SJSA1 (cell line): ENCODE measurements around the gene FRMD3. TPM values are rescaled to one million over a fixed set of nuclear protein-coding genes. Genes with fewer than 3 reads are reported as not detected.

ENCODE experiments used
- DNase-seq, 2 experiments: peaks; one replicate each; pipeline ENCODE4 v3.0.0-alpha.2; 2015 to 2020; ENCODE audit warnings: low spot score in 2 of 2, low read depth in 1 of 2
- H3K27ac ChIP-seq: fragments of 250-450 bp; sonication (Bioruptor Pico); 2 replicates; pipeline ENCODE4 v1.5.1; 2020; ENCODE audit warnings: mild to moderate bottlenecking, moderate library complexity
- H3K27me3 ChIP-seq: fragments of 250-450 bp; sonication (Bioruptor Pico); replicated peaks from 2 replicates; pipeline ENCODE4 v1.5.1; 2020; ENCODE audit warnings: mild to moderate bottlenecking, moderate library complexity
- H3K36me3 ChIP-seq: fragments of 250-450 bp; sonication (Bioruptor Pico); 2 replicates; pipeline ENCODE4 v1.5.1; 2020; ENCODE audit warnings: mild to moderate bottlenecking
- H3K4me1 ChIP-seq: fragments of 250-450 bp; sonication (Bioruptor Pico); replicated peaks from 2 replicates; pipeline ENCODE4 v1.6.1; 2021; ENCODE audit warnings: mild to moderate bottlenecking
- H3K4me3 ChIP-seq: fragments of 250-450 bp; sonication (Bioruptor Pico); 2 replicates; pipeline ENCODE4 v1.5.1; 2020; ENCODE audit warnings: mild to moderate bottlenecking
- H3K9me3 ChIP-seq: fragments of 250-450 bp; sonication (Bioruptor Pico); replicated peaks from 2 replicates; pipeline ENCODE4 v1.5.1; 2020; ENCODE audit warnings: mild to moderate bottlenecking
- total RNA-seq: library from RNA; depleted of rRNA; stranded (reverse); fragments of >200 nt; shearing (Covaris generic); gene quantifications from 2 replicates; pipeline ENCODE4 v1.2.3, GENCODE V29; 2014

The FRMD3 gene
- total RNA-seq, 1 experiment from 2014 or later, result 15.5 TPM

DNA sequence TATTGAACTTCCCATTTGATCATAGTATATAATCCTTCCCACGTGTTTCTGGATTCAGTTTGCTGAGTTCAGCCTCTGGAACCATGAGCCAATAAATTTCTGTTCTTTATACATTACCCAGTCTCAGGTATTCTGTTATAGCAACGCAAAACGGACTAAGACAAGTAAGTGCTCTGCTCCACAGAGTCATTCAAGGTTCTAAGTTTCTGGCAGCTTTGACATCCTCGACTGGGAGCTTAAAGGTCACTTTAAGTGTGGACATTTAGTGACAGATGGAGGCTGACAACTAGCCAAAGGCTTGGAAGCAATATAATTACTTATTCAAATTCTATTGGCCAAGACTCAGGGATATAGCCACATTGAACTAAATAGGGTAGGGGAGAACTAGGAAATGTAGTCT, 297.5 kb downstream of the FRMD3 start:
- H3K27me3 ChIP-seq, result no peaks in the 10 kb centered on the region
- H3K27ac ChIP-seq, result no peak overlapping the region
- H3K9me3 ChIP-seq, result no peaks in the 10 kb centered on the region
- DNase-seq, result no peak
- H3K36me3 ChIP-seq, result no peaks in the 10 kb centered on the region
- no peaks in the 10 kb centered on the region for H3K4me1 ChIP-seq
- H3K4me3 ChIP-seq, result no peak overlapping the region

DNA sequence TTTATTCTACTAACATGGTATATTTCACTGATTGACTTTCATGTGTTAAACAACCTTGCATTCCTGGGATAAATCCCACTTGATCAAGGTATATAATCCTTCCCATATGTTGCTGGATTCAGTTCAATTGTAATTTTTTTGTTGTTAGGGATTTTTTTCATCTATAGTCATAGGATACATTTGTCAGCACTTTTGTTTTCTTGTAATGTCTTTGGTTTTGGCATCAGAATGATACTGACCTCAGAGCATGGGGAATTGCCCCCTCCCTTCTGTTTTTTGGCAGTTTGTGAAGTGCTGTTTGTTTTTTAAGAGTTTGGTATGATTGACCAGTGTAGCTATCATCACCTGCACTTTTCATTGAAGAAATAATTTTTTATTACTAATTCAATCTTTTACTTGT, 298.5 kb downstream of the FRMD3 start:
- Histone ChIP-seq H3K4me1 (no peaks in the 10 kb centered on the region), H3K36me3 (no peaks in the 10 kb centered on the region), H3K4me3 (no peak overlapping the region), H3K27ac (no peak overlapping the region), H3K9me3 (no peaks in the 10 kb centered on the region), H3K27me3 (no peaks in the 10 kb centered on the region)
- DNase-seq, result no peak

DNA sequence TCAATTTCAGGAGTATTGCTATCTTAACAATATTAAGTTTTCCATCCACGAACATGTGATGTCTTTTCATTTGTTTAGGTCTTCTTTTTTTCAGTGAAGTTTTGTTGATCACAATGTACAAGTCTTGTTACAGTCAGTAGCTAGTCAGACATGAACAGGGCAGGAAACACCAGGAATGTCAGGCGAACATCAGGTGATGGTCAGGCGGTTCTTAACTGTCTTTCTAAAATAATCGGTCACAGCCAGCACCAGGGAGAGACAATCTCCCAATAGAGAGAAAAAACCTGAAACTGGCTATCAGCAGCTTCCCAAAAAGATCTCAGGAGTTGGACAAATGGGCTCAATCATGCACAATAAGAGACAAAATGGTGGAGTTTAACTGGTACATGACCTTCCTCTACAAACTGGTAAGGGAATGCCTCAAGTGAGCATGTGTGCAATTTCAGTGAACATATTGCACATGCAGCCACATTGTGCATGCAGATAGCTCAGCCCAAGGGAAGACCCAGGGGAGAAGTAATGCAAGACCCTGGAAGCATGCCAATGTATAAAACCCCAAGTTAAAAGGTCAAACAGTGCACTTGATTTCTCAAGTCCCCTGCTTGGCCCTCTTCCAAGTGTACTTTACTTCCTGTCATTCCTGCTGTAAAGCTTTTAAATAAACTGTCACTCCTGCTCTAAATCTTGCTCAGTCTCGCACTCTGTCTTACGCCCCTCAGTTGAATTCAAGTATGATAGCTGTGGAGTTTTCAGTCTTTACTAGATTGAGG, 299.1 kb downstream of the FRMD3 start:
- no peaks in the 10 kb centered on the region for H3K36me3 ChIP-seq
- no peaks in the 10 kb centered on the region for H3K4me1 ChIP-seq
- no peak overlapping the region for H3K27ac ChIP-seq
- DNase-seq, result no peak
- H3K9me3 ChIP-seq, result no peaks in the 10 kb centered on the region
- H3K4me3 ChIP-seq, result no peak overlapping the region
- no peaks in the 10 kb centered on the region for H3K27me3 ChIP-seq

DNA sequence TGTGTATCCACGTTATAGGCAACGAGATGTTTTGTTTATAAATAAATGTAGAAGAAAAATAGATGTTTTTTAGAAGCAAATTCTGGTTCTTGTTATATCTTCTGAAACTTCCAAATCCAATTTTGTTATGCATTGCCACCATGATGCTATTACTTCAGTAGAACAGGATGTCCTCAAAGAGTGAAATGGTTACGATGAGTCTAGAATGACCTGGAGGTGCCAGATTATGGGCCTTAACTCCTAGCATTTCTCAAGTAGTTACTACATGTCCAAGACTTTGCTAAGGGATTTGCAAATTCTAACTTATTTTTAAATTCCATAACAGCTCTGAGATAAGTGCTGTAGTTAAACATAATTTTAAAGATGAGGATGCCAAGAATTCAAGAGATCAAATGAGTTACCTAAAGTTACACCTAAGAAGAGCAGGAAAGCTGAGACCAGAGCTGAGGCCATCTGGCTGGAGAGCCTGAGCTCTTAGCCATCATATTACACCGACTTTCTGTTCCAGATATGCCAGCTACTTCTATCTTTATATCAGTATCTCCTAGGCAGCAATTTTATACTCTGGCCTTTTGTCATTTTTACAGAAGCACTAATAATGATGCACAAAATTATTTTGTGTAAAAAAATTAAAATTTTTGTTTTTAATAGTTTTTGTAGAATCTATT, 302.0 kb downstream of the FRMD3 start:
- Histone ChIP-seq H3K27me3 (no peaks in the 10 kb centered on the region), H3K4me3 (no peak overlapping the region), H3K36me3 (no peaks in the 10 kb centered on the region), H3K4me1 (no peaks in the 10 kb centered on the region), H3K9me3 (no peaks in the 10 kb centered on the region), H3K27ac (no peak overlapping the region)
- no peak for DNase-seq

DNA sequence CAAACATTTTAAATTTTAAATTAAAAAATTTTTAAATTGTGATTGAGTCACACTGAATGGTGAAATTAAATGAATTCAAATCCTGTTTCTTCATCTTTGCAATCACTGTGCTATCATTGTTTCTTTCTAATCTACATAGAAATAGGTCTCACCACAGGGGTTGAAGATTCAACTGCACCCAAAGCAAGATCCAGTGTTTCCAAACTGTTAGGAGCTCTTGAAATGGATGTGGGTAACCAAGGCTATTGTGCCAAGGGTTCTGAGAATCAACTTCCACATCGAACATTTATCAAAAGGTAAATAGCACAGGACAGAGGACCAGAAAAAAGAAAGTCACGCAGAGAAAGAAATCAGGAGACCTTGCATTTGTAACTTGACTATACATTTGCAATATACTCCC, 302.7 kb downstream of the FRMD3 start:
- no peak for DNase-seq
- Histone ChIP-seq H3K36me3 (no peaks in the 10 kb centered on the region), H3K27me3 (no peaks in the 10 kb centered on the region), H3K27ac (no peak overlapping the region), H3K4me3 (no peak overlapping the region), H3K4me1 (no peaks in the 10 kb centered on the region), H3K9me3 (no peaks in the 10 kb centered on the region)

DNA sequence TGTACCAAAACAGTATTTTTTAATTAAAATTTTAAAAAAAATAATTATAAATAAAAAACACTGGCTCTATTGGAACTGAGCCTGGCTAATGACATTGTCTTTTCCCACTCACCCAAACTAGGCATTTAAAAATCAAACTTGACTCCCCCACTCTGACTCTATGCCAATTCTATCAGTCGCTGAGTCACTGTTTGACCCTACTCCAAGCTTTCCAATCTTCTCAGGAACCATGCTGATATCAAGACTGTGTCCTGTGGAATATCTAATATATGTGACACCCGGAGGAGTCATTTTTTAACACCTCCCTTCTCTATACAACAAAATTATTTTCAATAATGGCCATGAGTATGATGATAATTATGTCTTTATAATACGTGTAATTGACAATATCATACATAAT, 303.7 kb downstream of the FRMD3 start:
- no peaks in the 10 kb centered on the region for H3K9me3 ChIP-seq
- no peak overlapping the region for H3K27ac ChIP-seq
- no peaks in the 10 kb centered on the region for H3K4me1 ChIP-seq
- H3K4me3 ChIP-seq, result no peak overlapping the region
- H3K36me3 ChIP-seq, result no peaks in the 10 kb centered on the region
- H3K27me3 ChIP-seq, result no peaks in the 10 kb centered on the region
- no peak for DNase-seq

DNA sequence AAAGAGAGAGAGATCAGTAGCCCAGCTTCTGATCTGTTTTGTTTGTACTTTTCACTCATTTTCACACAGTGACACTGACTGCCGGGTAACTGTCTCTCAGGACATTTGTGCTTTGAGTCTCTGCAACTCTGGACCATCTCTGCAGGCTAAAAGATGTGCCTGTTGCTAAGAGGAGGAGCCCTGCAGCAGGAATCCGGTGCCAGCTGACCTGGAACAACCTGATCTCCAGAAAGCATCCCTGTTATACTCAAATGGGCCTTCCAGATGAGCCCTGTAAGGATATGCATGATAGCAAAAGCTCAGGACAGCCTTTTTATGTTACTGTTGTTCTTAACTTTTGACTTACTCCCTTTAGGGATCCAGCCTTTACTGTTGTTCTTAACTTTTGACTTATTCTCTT, 304.6 kb downstream of the FRMD3 start:
- no peak overlapping the region for H3K4me3 ChIP-seq
- H3K27ac ChIP-seq, result no peak overlapping the region
- no peaks in the 10 kb centered on the region for H3K36me3 ChIP-seq
- H3K27me3 ChIP-seq, result no peaks in the 10 kb centered on the region
- no peaks in the 10 kb centered on the region for H3K9me3 ChIP-seq
- no peaks in the 10 kb centered on the region for H3K4me1 ChIP-seq
- DNase-seq, result no peak

DNA sequence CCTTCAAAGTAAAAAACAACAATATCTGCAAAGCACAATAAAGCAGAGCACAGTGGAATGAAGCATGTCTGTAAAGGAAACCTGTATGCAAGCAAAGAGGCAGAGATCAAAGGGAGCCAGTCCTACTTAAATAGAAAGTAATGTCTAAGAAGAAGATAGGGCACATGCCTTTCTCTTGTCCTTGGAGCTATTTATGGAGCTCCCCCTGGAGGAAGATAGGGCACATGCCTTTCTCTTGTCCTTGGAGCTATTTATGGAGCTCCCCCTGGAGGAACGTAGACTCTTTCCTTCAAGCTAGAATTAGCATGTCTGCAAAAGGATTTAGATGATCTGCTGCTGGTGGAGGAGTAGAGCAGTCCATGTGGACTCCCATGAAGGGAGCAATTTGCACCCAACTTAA, 307.2 kb downstream of the FRMD3 start:
- no peaks in the 10 kb centered on the region for H3K36me3 ChIP-seq
- no peak overlapping the region for H3K4me3 ChIP-seq
- H3K9me3 ChIP-seq, result no peaks in the 10 kb centered on the region
- peak in 1 of 2 experiments; percentile 5 for DNase-seq
- no peak overlapping the region for H3K27ac ChIP-seq
- H3K27me3 ChIP-seq, result no peaks in the 10 kb centered on the region
- H3K4me1 ChIP-seq, result no peaks in the 10 kb centered on the region

DNA sequence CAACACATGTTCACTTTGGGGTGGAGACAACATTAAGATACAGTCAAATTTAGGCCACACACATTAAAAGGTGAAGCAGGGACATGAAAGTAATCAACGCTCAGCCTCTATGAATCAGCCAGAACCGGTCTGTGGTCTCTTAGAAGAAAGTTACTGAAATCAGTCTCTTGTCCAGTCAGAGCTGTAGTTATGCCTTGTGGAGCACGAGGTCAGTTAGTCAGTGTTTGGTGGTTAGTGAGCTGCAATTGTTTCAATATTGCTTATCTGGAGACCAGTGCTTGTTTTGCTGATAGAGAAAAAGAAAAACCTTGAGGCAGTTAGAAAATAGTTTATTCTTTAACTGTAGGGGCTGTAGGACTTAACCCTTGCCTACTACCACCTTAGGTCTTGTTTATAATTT, 317.5 kb downstream of the FRMD3 start:
- H3K4me1 ChIP-seq, result peaks cover 8% of the 10 kb centered on the region
- no peaks in the 10 kb centered on the region for H3K27me3 ChIP-seq
- no peak overlapping the region for H3K27ac ChIP-seq
- no peaks in the 10 kb centered on the region for H3K9me3 ChIP-seq
- no peak overlapping the region for H3K4me3 ChIP-seq
- H3K36me3 ChIP-seq, result no peaks in the 10 kb centered on the region
- DNase-seq, result peak in 1 of 2 experiments; percentile 27

DNA sequence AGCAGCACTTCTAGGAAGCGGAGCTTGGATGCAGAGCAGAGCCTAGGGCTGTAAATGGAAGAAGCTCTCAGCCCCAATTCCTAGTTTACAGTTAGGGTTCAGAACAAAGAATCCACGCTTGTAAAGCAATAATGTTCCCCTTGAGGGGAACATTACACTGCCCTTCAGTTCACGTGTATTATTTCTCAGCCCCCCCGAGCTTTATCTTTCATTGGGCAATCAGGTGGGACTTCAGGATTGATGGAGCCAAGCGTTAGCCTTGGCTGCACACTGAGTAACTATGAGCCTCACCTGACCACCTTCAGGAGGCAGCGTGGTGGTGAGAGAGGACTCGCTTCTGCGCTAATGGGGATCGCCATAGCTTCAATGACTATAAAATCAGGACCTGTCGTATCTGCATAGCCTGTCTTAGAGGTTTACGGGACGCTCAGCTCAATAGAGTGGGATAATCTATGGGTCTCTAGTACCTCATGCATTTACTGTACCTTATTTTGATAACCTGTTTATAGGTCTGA, 318.2 kb downstream of the FRMD3 start:
- no peak for DNase-seq
- no peak overlapping the region for H3K27ac ChIP-seq
- peak overlapping the region; percentile 44 for H3K4me3 ChIP-seq
- no peaks in the 10 kb centered on the region for H3K27me3 ChIP-seq
- no peaks in the 10 kb centered on the region for H3K9me3 ChIP-seq
- H3K36me3 ChIP-seq, result no peaks in the 10 kb centered on the region
- peaks cover 8% of the 10 kb centered on the region for H3K4me1 ChIP-seq

DNA sequence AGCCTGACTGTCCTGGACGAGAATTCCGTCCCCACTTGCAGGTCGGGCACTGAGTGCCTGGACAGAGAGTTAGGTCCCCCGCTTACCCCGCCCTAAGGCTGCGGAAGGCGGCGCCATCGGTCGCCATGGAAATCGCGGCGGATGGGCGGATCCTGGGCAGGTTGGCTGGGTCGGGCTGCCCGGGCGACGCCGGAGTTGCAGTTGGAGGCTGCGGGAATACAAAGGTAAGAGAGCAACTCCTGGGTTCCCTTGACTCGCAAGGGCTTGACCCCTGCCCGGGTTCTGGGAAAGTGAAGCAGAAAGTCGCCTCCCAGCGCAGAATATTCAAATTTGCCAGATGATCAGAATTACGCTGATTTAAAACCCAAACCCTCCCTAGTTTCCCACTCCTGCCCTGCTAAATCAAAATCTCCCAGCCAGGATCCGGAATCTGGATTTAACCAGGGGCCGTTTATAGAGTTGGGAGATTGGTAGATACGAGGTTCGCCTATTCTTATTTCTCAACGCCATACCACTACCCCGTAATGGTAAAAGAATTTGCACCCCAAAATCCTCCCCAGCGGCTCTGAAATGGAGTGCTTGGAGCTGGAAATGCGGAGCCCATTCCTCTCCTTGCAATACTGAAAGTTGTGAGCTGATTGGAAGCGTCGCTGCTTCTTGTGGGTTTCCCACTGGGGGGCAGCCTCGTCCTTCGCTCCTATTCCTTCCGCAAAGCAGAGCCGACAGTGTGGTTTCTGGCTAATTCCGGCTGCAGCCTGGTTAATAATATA, 318.9 kb downstream of the FRMD3 start:
- Histone ChIP-seq H3K9me3 (no peaks in the 10 kb centered on the region), H3K27me3 (no peaks in the 10 kb centered on the region), H3K4me3 (peak overlapping the region; percentile 44), H3K36me3 (no peaks in the 10 kb centered on the region), H3K27ac (no peak overlapping the region), H3K4me1 (peaks cover 8% of the 10 kb centered on the region)
- peak; percentile 67 to 75 for DNase-seq

DNA sequence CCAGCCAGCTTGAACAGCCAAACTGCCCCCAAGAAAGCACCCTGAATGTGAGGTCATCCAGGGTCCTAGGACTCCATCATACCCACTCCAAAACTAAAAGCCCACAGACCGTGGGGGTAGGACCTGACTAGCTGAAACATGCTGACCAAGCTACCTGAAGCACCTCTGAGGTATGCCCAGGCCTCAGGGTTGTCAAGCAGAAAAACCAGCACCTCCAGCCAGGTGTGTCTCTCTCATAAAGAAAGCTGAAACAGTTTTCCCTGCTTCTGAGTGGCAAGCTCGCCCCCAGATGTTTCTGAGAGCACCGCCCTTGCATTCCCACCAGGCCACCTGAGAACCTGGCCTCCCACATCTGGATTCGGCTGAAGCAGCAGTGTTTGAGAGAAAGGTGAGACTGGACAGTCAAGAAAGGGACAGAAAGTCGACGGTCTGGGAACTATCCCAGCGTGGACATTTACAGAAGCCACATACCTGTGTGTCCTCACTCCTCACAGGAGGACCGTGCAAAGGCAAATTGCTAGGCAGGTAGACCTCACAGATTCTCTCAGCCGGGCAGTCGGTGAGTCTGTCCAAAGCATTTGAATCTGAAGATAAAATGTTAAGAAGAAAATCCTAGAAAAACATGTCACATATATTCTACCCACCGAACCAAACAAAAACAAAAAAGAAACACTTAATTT, 319.6 kb downstream of the FRMD3 start:
- no peaks in the 10 kb centered on the region for H3K36me3 ChIP-seq
- H3K4me1 ChIP-seq, result peaks cover 8% of the 10 kb centered on the region
- H3K27ac ChIP-seq, result no peak overlapping the region
- H3K9me3 ChIP-seq, result no peaks in the 10 kb centered on the region
- H3K27me3 ChIP-seq, result no peaks in the 10 kb centered on the region
- no peak overlapping the region for H3K4me3 ChIP-seq
- DNase-seq, result no peak

DNA sequence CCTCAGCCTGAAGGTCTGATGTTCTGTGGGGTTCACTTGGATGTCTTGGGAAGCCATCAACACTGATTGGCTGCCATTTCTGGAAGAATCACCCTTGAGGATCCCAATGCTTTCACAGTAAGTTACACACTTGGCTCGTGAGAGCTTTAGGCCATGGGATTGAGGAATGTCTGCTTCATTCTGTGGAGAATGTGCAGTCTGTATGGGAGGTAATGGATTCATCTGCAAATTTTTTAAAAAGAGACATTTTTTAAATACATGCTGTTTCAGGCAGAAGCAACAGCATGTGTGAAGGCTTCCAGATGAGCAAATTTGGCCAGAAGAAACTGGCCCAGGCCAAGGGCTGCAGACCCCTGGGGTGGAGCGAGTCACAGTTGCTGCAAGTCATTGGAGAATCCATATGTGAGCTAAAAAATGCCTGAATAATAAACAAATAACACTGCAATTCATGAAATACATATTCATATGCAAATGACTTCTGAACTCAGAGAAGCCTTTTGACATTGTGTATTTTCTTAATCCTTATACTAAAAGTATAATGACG, 328.9 kb downstream of the FRMD3 start:
- Histone ChIP-seq H3K27ac (no peak overlapping the region), H3K27me3 (peaks cover 6% of the 10 kb centered on the region; the same call in 1 of the 2 replicates), H3K9me3 (no peaks in the 10 kb centered on the region), H3K4me3 (no peak overlapping the region), H3K36me3 (no peaks in the 10 kb centered on the region), H3K4me1 (no peaks in the 10 kb centered on the region)
- no peak for DNase-seq
